GM06990 (cell line): ENCODE results near the gene CCDC38.
"Not testable (repeated sequence)": the region's sequence is repeated elsewhere in the genome, so short reads cannot be mapped to it uniquely, and the experiment has no call there.

Experiments
- DNase-seq: peaks from one replicate; pipeline ENCODE4 v3.0.0-alpha.2; 2011; ENCODE audit not compliant: insufficient read length; ENCODE audit errors: extremely low read depth
- H3K27me3 ChIP-seq: replicated peaks from 2 replicates; pipeline ENCODE4 v1.6.0; 2011; ENCODE audit warnings: low read length; ENCODE audit not compliant: control insufficient read depth, insufficient read depth
- H3K36me3 ChIP-seq: 2 replicates; pipeline ENCODE4 v1.5.1; 2011; ENCODE audit warnings: low read length; ENCODE audit not compliant: control insufficient read depth, insufficient read depth
- H3K4me3 ChIP-seq: replicated peaks from 2 replicates; pipeline ENCODE4 v1.5.1; 2011; ENCODE audit warnings: low read depth, mild to moderate bottlenecking, control low read depth, low read length
- TF ChIP-seq, protein P1 (sequence below): IDR thresholded peaks from 2 replicates; pipeline ENCODE4 v1.5.1; 2011; ENCODE audit warnings: low read length, control low read depth, mild to moderate bottlenecking, inconsistent platforms; ENCODE audit not compliant: insufficient read depth, poor library complexity, severe bottlenecking

The CCDC38 gene

DNA sequence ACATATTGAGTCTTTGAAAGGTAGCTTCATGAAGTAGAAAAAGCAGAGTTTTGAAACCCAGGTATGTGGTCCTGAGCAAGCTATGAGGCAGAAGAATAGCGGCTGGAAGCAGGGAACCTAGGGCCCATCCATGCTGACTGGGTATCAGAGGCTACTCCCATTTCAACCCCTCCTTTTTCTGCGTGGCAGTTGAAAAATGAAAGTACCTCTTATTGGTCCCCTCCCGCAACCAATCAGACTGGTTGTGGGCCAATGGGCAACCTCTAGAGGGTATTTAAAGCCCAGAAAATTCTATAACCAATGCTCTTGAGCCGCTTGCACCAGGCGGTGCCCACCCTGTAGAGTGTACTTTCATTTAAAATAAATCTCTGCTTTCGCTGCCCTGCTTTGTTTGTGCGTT is 85.3 kb downstream of the CCDC38 start:
- TF ChIP-seq, protein P1, sequence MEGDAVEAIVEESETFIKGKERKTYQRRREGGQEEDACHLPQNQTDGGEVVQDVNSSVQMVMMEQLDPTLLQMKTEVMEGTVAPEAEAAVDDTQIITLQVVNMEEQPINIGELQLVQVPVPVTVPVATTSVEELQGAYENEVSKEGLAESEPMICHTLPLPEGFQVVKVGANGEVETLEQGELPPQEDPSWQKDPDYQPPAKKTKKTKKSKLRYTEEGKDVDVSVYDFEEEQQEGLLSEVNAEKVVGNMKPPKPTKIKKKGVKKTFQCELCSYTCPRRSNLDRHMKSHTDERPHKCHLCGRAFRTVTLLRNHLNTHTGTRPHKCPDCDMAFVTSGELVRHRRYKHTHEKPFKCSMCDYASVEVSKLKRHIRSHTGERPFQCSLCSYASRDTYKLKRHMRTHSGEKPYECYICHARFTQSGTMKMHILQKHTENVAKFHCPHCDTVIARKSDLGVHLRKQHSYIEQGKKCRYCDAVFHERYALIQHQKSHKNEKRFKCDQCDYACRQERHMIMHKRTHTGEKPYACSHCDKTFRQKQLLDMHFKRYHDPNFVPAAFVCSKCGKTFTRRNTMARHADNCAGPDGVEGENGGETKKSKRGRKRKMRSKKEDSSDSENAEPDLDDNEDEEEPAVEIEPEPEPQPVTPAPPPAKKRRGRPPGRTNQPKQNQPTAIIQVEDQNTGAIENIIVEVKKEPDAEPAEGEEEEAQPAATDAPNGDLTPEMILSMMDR, result no peak
- DNase-seq, result no peak
- Histone ChIP-seq H3K4me3 (no peak overlapping the region), H3K27me3 (no peaks in the 10 kb centered on the region; the same call in 1 of the 2 replicates), H3K36me3 (no peaks in the 10 kb centered on the region; the same call in 1 of the 2 replicates)

DNA sequence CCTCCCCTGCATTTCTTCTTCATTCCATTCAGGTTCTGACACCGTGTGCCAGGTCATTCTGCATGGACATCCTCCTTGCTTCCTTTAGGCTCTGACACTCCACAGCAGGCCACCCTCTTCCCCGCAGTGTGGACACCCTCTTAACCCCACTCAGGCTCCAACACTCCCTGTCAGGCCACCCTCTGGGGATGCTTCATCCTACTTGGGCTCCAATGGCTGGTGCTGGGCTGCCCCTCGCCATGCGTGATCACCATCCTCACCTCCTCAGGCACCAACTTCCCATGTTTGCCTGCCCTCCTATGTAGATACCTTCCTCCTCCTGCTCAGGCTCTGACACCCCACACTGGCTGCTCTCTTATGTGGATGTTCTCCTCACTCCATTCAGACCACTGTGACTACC is 90.3 kb downstream of the CCDC38 start:
- Histone ChIP-seq H3K27me3 (no peaks in the 10 kb centered on the region; the same call in 1 of the 2 replicates), H3K4me3 (no peak overlapping the region), H3K36me3 (no peaks in the 10 kb centered on the region)
- TF ChIP-seq, protein P1, result no peak
- DNase-seq, result no peak

DNA sequence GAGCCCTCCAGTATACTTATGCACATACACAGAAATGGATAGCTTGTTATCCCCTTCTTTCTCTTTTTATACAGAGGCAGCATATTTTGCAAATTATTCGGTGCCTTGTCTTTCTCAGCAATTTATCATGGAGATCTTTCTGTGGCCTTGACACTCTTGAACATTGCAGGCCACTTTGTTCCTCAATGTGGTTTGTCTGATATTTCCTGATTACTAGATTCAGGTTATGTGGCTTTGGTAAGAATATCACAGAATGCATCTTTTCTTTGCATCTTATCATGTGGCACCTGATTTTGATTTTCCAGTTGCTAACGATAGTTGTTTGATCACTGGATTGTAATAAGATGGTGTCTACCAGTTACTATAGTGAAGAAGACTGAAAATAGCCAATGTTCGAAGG is 90.8 kb downstream of the CCDC38 start:
- DNase-seq, result no peak
- H3K36me3 ChIP-seq, result no peaks in the 10 kb centered on the region
- H3K27me3 ChIP-seq, result no peaks in the 10 kb centered on the region; the same call in 1 of the 2 replicates
- H3K4me3 ChIP-seq, result no peak overlapping the region
- TF ChIP-seq, protein P1, result no peak

DNA sequence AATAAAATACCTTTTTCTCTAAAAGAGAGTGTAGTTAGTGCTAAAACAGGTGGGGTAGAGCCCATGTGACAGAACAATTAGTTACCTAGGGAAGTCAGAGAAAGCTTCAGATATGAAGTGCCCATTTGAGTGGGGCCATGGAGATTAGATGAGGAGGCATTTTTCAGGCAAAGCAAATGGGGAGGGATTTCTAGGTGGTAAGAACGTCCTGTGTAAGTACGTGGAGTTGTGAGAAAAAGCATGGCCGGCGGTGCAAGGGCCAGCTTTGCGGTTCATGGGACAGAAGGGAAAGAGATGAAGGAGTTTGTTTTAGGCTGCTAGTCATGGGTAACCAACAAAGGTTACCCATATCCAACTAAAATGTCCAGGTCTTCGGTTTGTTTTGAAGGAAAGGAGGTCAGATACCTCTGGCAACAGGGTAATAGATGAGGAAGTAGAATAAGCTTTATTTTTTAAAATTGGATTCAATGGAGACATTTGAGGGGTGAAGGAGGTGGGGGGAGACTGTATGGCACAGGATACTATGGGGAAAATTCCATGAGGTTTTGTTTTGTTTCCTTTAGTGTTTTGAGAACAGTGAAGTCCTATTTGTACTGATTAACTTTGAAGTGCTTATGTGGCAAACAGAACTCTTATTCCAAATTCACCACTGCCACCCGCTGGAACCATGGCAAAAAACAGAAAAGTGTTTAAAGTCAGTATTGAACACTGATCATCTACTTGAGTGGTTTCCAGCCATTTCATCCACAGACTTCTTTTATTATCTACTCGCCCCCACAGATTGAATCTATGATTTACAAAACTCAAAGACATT is 93.6 kb downstream of the CCDC38 start:
- Histone ChIP-seq H3K36me3 (no peaks in the 10 kb centered on the region), H3K4me3 (no peak overlapping the region), H3K27me3 (no peaks in the 10 kb centered on the region; the same call in 1 of the 2 replicates)
- DNase-seq, result no peak
- TF ChIP-seq, protein P1, result peak; percentile 11

DNA sequence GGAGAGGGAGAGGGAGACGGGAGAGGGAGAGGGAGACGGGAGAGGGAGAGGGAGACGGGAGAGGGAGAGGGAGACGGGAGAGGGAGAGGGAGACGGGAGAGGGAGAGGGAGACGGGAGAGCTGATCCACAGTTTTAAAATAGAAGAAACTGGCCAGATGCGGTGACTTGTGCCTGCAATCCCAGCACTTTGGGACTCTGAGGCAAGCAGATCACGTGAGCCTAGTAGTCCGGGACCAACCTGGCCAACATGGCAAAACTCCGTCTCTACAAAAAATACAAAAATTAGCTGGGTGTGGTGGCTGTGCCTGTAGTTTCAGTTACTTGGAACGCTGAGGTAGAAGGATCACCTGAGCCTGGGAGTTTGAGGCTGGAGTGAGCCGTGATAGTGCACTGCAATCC is 100.0 kb downstream of the CCDC38 start:
- not testable (repeated sequence) for H3K36me3 ChIP-seq, H3K27me3 ChIP-seq, DNase-seq, H3K4me3 ChIP-seq

DNA sequence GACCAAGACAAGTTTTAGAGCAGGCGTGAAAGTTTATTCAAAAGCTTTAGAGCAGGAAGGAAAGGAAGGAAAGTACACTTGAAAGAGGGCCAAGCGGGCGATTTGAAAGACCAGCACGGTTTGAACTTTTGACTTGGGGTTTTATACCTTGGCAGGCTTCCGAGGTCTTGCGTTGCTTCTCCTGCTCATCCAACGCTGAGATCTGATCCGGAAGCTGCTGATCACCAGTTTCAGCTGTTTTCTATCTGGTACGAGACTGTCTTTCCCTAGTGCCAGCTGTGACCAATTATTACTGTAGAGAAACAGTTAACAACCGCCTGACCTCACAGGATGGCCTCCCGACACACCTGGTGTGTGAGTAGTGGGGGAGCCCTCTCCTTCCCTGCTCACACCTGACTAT is 104.3 kb downstream of the CCDC38 start:
- H3K4me3 ChIP-seq, result no peak overlapping the region
- no peaks in the 10 kb centered on the region for H3K27me3 ChIP-seq
- no peak for DNase-seq
- TF ChIP-seq, protein P1, result no peak
- no peaks in the 10 kb centered on the region for H3K36me3 ChIP-seq
